Measurements from ENCODE around the gene PSKH1. TPM values are rescaled to one million over a fixed set of nuclear protein-coding genes. Genes with fewer than 3 reads are reported as not detected.

The PSKH1 gene
- total and polyA plus RNA-seq, 10 of the 15 experiments (the other 5 are each of a cell fraction or from before 2014, with no cell fraction given): 0.63 to 20.4 (median 7.8) TPM

DNA sequence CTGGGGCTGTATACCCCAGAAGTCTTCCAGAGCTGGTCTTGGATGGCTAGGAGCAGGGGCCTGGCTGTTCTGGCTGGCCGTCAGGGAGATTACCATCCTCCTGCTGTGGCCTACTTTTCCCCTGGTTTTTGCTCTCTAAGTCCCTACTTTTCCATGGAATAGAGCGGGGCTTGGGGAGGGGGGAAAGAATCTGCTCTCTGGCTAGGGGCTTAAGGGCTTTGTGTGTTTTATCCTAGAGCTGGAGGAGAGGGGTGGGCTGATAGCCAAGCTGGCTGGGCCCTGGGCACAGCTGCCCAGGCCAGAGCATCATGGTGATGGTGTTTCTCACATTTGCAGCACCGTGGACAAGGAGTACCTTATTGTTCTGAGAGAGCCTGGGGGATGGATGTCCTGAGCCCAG, 4.7 kb upstream of the PSKH1 start:
- in situ Hi-C loops (cut with MboI): no loop called here
- no peaks in the 10 kb centered on the region for H3K27me3 ChIP-seq (replicated peaks in 1 of 2; ENCODE audit: control insufficient read depth in 2 of 2, insufficient read depth in 2 of 2, low read length in 1 of 2)
- ChIA-PET POLR2A (no interaction called here), RAD21 (ENCODE audit: unreplicated experiment) (interaction anchor here (1.0 kb wide), 1 partner anchor 152 kb away, joined by 3 read pairs; no protein-coding TSS in a partner anchor), CTCF (interaction anchor here (1.2 to 5.6 kb wide), 4 partner anchors 9 to 48 kb away, joined by 3 to 39 read pairs (median 6); partner anchors contain the start of genes EDC4 and PSMB10), SMC1A (ENCODE audit: uncharacterized antibody, unreplicated experiment) (interaction anchor here (0.6 kb wide), 1 partner anchor 38 kb away, joined by 3 read pairs; no protein-coding TSS in a partner anchor)
- FAIRE-seq: no peak
- H3K4me1 ChIP-seq (ENCODE audit: control insufficient read depth, insufficient read depth, low read length): no peaks in the 10 kb centered on the region
- intact Hi-C loops (cut with micrococcal nuclease; ENCODE audit: unreplicated experiment): no loop called here
- 83% methylated on average over 3 of the region's 3 CpGs for WGBS (ENCODE audit: insufficient coverage, insufficient replicate concordance, low lambda C conversion rate, missing lambda C conversion rate)
- H2AFZ ChIP-seq (ENCODE audit: control insufficient read depth, low read depth, low read length): no peak overlapping the region
- H3K36me3 ChIP-seq (ENCODE audit: control insufficient read depth in 2 of 2, insufficient read depth in 2 of 2, low read length in 1 of 2): peaks cover 5 to 12% of the 10 kb centered on the region in 2 experiments; a peak in 3 of 4 replicates
- peaks cover 3% of the 10 kb centered on the region for H3K79me2 ChIP-seq (ENCODE audit: control insufficient read depth, insufficient read depth, low read length)
- no peak overlapping the region for H3K27ac ChIP-seq (ENCODE audit: control insufficient read depth, insufficient read depth)
- H3K9ac ChIP-seq (ENCODE audit: control insufficient read depth, insufficient read depth, low read length): no peak overlapping the region
- no peaks in the 10 kb centered on the region for H3K9me3 ChIP-seq (replicated peaks; ENCODE audit: control insufficient read depth, insufficient read depth, low read length)
- H3K4me3 ChIP-seq: no peak overlapping the region
- no peak for ATAC-seq
- H4K20me1 ChIP-seq (ENCODE audit: control insufficient read depth, insufficient read depth): no peaks in the 10 kb centered on the region
- no TSS peak for BruUV-seq (replicated peaks)
- H3K4me2 ChIP-seq (ENCODE audit: control insufficient read depth, insufficient read depth): no peak overlapping the region
- DNase-seq (ENCODE audit: low read depth, low spot score): no peak
- TF ChIP-seq SRF (IDR thresholded peaks at IDR 0.05; ENCODE audit: low read depth in 2 of 2, low read length in 2 of 2) (no peak), SMAD1 (IDR thresholded peaks at IDR 0.05; ENCODE audit: low read depth, partially characterized antibody) (no peak), SMARCA5 (IDR thresholded peaks at IDR 0.05) (no peak), NRF1 (conservative IDR thresholded peaks at IDR 0.05; ENCODE audit: low read depth, low read length) (no peak), TAF1 (IDR thresholded peaks at IDR 0.05; ENCODE audit: borderline replicate concordance, low read depth, low read length) (no peak), NR2C2 (IDR thresholded peaks at IDR 0.05; ENCODE audit: borderline replicate concordance, control insufficient read depth, insufficient read length, low read depth) (no peak), NFXL1 (IDR thresholded peaks at IDR 0.05; ENCODE audit: borderline replicate concordance) (no peak), ZBED1 (IDR thresholded peaks at IDR 0.05; ENCODE audit: borderline replicate concordance) (no peak)
- TF ChIP-seq, protein P1, sequence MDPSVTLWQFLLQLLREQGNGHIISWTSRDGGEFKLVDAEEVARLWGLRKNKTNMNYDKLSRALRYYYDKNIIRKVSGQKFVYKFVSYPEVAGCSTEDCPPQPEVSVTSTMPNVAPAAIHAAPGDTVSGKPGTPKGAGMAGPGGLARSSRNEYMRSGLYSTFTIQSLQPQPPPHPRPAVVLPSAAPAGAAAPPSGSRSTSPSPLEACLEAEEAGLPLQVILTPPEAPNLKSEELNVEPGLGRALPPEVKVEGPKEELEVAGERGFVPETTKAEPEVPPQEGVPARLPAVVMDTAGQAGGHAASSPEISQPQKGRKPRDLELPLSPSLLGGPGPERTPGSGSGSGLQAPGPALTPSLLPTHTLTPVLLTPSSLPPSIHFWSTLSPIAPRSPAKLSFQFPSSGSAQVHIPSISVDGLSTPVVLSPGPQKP (IDR thresholded peaks at IDR 0.05; ENCODE audit: low read depth, low read length): no peak
- TF ChIP-seq, protein P2, sequence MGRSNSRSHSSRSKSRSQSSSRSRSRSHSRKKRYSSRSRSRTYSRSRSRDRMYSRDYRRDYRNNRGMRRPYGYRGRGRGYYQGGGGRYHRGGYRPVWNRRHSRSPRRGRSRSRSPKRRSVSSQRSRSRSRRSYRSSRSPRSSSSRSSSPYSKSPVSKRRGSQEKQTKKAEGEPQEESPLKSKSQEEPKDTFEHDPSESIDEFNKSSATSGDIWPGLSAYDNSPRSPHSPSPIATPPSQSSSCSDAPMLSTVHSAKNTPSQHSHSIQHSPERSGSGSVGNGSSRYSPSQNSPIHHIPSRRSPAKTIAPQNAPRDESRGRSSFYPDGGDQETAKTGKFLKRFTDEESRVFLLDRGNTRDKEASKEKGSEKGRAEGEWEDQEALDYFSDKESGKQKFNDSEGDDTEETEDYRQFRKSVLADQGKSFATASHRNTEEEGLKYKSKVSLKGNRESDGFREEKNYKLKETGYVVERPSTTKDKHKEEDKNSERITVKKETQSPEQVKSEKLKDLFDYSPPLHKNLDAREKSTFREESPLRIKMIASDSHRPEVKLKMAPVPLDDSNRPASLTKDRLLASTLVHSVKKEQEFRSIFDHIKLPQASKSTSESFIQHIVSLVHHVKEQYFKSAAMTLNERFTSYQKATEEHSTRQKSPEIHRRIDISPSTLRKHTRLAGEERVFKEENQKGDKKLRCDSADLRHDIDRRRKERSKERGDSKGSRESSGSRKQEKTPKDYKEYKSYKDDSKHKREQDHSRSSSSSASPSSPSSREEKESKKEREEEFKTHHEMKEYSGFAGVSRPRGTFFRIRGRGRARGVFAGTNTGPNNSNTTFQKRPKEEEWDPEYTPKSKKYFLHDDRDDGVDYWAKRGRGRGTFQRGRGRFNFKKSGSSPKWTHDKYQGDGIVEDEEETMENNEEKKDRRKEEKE (IDR thresholded peaks at IDR 0.05): no peak
- TF ChIP-seq, protein P3, sequence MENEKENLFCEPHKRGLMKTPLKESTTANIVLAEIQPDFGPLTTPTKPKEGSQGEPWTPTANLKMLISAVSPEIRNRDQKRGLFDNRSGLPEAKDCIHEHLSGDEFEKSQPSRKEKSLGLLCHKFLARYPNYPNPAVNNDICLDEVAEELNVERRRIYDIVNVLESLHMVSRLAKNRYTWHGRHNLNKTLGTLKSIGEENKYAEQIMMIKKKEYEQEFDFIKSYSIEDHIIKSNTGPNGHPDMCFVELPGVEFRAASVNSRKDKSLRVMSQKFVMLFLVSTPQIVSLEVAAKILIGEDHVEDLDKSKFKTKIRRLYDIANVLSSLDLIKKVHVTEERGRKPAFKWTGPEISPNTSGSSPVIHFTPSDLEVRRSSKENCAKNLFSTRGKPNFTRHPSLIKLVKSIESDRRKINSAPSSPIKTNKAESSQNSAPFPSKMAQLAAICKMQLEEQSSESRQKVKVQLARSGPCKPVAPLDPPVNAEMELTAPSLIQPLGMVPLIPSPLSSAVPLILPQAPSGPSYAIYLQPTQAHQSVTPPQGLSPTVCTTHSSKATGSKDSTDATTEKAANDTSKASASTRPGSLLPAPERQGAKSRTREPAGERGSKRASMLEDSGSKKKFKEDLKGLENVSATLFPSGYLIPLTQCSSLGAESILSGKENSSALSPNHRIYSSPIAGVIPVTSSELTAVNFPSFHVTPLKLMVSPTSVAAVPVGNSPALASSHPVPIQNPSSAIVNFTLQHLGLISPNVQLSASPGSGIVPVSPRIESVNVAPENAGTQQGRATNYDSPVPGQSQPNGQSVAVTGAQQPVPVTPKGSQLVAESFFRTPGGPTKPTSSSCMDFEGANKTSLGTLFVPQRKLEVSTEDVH (IDR thresholded peaks at IDR 0.05; ENCODE audit: low read depth, partially characterized antibody): no peak
- TF ChIP-seq, protein P4, sequence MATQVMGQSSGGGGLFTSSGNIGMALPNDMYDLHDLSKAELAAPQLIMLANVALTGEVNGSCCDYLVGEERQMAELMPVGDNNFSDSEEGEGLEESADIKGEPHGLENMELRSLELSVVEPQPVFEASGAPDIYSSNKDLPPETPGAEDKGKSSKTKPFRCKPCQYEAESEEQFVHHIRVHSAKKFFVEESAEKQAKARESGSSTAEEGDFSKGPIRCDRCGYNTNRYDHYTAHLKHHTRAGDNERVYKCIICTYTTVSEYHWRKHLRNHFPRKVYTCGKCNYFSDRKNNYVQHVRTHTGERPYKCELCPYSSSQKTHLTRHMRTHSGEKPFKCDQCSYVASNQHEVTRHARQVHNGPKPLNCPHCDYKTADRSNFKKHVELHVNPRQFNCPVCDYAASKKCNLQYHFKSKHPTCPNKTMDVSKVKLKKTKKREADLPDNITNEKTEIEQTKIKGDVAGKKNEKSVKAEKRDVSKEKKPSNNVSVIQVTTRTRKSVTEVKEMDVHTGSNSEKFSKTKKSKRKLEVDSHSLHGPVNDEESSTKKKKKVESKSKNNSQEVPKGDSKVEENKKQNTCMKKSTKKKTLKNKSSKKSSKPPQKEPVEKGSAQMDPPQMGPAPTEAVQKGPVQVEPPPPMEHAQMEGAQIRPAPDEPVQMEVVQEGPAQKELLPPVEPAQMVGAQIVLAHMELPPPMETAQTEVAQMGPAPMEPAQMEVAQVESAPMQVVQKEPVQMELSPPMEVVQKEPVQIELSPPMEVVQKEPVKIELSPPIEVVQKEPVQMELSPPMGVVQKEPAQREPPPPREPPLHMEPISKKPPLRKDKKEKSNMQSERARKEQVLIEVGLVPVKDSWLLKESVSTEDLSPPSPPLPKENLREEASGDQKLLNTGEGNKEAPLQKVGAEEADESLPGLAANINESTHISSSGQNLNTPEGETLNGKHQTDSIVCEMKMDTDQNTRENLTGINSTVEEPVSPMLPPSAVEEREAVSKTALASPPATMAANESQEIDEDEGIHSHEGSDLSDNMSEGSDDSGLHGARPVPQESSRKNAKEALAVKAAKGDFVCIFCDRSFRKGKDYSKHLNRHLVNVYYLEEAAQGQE (IDR thresholded peaks at IDR 0.05; ENCODE audit: low read depth, low read length): no peak
